OCI-LY3 (cell line): ENCODE data around the gene ITGB1BP1.

Experiments
- H2AFZ ChIP-seq: fragments of 200-600, 300-600 bp; shearing (Covaris generic); 2 replicates; pipeline ENCODE4 v1.6.0; 2014; ENCODE audit warnings: antibody characterized with exemption, low read depth, low read length
- H3K27ac ChIP-seq: fragments of 200-600, 300-600 bp; sonication (generic); 2 replicates; pipeline ENCODE4 v1.5.1; 2014; ENCODE audit warnings: mild to moderate bottlenecking, low read length, moderate library complexity, mixed read lengths
- H3K27me3 ChIP-seq: fragments of 200-600, 300-600 bp; sonication (generic); 2 replicates; pipeline ENCODE4 v1.6.1; 2014; ENCODE audit warnings: low read depth, low read length, mixed read lengths
- H3K36me3 ChIP-seq: fragments of 200-600, 300-600 bp; sonication (generic); replicated peaks from 2 replicates; pipeline ENCODE3; 2014; ENCODE audit warnings: low read depth, low read length, mixed read lengths
- H3K4me1 ChIP-seq: fragments of 300-600, 200-600 bp; sonication (generic); 2 replicates; pipeline ENCODE4 v1.6.1; 2014; ENCODE audit warnings: low read length, mixed read lengths
- H3K4me2 ChIP-seq: fragments of 200-600, 300-600 bp; sonication (generic); 2 replicates; pipeline ENCODE4 v1.6.1; 2014; ENCODE audit warnings: low read length, mixed read lengths
- H3K4me3 ChIP-seq: fragments of 300-600, 200-600 bp; sonication (generic); 2 replicates; pipeline ENCODE4 v1.5.1; 2014; ENCODE audit warnings: antibody characterized with exemption, mild to moderate bottlenecking, low read length, moderate library complexity
- H3K79me2 ChIP-seq: fragments of 300-600, 200-600 bp; shearing (Covaris generic); 2 replicates; pipeline ENCODE4 v1.6.1; 2014; ENCODE audit warnings: mild to moderate bottlenecking, low read length, mixed read lengths
- H3K9ac ChIP-seq: fragments of 300-600, 200-600 bp; shearing (Covaris generic); 2 replicates; pipeline ENCODE4 v1.6.0; 2014; ENCODE audit warnings: mild to moderate bottlenecking, low read length, moderate library complexity
- H3K9me3 ChIP-seq: fragments of 200-600, 300-600 bp; shearing (Covaris generic); 2 replicates; pipeline ENCODE4 v1.6.1; 2014; ENCODE audit warnings: low read length, mixed read lengths; ENCODE audit not compliant: insufficient read depth
- H4K20me1 ChIP-seq: fragments of 200-600, 300-600 bp; sonication (generic); 2 replicates; pipeline ENCODE4 v1.6.1; 2016; ENCODE audit warnings: low read length, mixed read lengths; ENCODE audit not compliant: insufficient read depth
- EZH2phosphoT487 ChIP-seq: fragments of 200-600 bp; shearing (Covaris generic); IDR thresholded peaks from 2 replicates; pipeline ENCODE4 v1.6.1; 2018; ENCODE audit warnings: antibody characterized with exemption, mixed run types, low read depth
- TF ChIP-seq, protein P1 (sequence below): fragments of 200-600, 300-600 bp; sonication (generic); IDR thresholded peaks from 2 replicates; pipeline ENCODE4 v1.5.1; 2014; ENCODE audit warnings: antibody characterized with exemption, low read length, low read depth

The ITGB1BP1 gene

DNA sequence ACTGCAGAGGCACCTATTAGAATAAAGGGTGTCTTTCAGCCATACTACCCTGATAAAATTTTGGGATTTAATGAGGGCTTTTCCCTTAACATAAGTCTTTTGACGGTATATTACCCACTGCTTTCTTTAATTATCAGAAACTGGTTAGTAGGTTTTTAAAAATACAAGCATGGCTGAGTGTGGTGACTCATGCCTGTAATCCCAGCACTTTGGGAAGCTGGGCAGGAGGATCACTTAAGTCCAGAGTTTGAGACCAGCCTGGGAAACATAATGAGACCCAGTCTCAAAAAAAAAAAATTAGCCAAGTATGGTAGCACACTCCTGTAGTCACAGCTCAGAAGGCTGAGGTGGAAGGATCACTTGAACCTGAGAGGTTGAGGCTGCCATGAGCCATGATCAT, 16.2 kb upstream of the ITGB1BP1 start:
- Histone ChIP-seq H3K27me3 (no peaks in the 10 kb centered on the region), H3K4me2 (no peak overlapping the region), H3K4me3 (no peak overlapping the region), H3K9ac (no peak overlapping the region), H3K36me3 (peaks cover 47% of the 10 kb centered on the region), H3K4me1 (no peaks in the 10 kb centered on the region), H4K20me1 (no peaks in the 10 kb centered on the region), H3K27ac (no peak overlapping the region), H2AFZ (no peak overlapping the region), H3K9me3 (no peaks in the 10 kb centered on the region), H3K79me2 (no peaks in the 10 kb centered on the region)
- TF ChIP-seq, protein P1, sequence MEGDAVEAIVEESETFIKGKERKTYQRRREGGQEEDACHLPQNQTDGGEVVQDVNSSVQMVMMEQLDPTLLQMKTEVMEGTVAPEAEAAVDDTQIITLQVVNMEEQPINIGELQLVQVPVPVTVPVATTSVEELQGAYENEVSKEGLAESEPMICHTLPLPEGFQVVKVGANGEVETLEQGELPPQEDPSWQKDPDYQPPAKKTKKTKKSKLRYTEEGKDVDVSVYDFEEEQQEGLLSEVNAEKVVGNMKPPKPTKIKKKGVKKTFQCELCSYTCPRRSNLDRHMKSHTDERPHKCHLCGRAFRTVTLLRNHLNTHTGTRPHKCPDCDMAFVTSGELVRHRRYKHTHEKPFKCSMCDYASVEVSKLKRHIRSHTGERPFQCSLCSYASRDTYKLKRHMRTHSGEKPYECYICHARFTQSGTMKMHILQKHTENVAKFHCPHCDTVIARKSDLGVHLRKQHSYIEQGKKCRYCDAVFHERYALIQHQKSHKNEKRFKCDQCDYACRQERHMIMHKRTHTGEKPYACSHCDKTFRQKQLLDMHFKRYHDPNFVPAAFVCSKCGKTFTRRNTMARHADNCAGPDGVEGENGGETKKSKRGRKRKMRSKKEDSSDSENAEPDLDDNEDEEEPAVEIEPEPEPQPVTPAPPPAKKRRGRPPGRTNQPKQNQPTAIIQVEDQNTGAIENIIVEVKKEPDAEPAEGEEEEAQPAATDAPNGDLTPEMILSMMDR, result no peak
- no peak for TF ChIP-seq EZH2phosphoT487

DNA sequence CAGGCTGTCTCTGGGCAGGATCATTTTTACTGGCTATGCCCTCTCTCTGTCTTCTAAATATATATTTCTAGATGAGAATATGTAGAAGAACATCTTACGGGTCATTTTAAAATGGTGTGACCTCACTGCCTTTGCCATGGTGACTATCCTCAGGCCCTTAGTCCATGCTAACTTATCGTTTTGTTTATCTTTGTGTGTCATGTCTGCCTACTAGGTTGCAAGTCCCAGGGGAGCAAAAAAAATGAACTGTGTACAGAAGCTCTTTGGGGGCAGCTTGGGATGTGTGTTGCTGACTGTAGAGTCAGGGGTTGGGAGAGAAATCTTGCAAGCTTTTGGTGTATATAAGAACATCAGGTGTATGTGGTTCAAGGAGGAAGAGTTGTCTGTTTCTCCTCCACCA, 11.2 kb upstream of the ITGB1BP1 start:
- H3K9ac ChIP-seq, result no peak overlapping the region
- H3K27me3 ChIP-seq, result no peaks in the 10 kb centered on the region
- no peak overlapping the region for H3K27ac ChIP-seq
- H2AFZ ChIP-seq, result no peak overlapping the region
- no peak overlapping the region for H3K4me2 ChIP-seq
- no peak for TF ChIP-seq EZH2phosphoT487
- TF ChIP-seq, protein P1, result no peak
- no peak overlapping the region for H3K4me3 ChIP-seq
- no peaks in the 10 kb centered on the region for H4K20me1 ChIP-seq
- no peaks in the 10 kb centered on the region for H3K79me2 ChIP-seq
- peaks cover 48% of the 10 kb centered on the region for H3K36me3 ChIP-seq
- H3K9me3 ChIP-seq, result no peaks in the 10 kb centered on the region
- H3K4me1 ChIP-seq, result no peaks in the 10 kb centered on the region

DNA sequence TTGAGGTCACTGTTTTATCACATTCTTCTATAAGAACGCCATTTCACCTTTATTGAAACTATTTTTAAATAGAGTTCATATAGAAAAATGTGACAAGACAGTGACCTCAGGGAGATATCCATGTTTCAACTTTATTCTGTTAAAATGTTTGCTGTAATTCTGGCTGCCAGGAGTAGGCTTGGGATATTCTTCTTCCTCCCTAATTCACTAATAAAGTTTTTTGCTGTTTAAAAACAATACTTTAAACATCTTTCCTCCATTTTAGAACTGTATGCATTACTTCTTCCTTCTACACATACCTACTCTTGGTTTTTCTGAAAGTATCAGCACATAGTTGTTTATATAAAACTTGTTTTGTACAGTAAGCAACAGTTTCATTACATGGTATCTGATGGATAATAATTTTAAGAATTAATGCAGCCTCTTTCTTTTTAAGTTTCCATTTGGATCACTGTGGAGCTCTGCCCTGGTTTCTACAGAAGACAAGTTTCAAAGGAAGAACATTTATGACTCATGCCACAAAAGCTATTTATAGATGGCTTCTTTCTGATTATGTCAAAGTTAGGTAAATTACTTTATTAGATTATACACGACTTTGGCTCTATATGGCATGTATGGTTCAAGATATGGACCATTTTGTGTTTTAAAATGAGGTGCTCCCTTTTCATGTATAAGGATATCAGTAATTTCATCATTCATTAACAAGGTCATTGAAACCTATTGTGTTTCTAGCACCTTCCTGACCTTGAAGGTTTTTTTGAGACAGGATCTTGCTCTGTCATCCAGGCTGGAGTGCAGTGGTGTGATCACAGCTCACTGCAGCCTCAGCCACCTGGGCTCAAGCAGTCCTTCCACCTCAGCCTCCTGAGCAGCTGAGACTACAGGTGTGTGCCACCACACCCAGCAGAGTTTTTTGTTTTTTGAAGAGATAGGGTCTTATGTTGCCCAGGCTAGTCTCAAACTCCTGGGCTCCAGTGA, 7.3 kb upstream of the ITGB1BP1 start:
- Histone ChIP-seq H3K27me3 (no peaks in the 10 kb centered on the region), H3K9me3 (no peaks in the 10 kb centered on the region), H3K4me2 (no peak overlapping the region), H3K4me1 (no peaks in the 10 kb centered on the region), H4K20me1 (no peaks in the 10 kb centered on the region), H3K36me3 (peaks cover 48% of the 10 kb centered on the region), H3K4me3 (no peak overlapping the region), H3K27ac (no peak overlapping the region), H2AFZ (no peak overlapping the region), H3K79me2 (peaks cover 20% of the 10 kb centered on the region), H3K9ac (no peak overlapping the region)
- TF ChIP-seq, protein P1, result no peak

DNA sequence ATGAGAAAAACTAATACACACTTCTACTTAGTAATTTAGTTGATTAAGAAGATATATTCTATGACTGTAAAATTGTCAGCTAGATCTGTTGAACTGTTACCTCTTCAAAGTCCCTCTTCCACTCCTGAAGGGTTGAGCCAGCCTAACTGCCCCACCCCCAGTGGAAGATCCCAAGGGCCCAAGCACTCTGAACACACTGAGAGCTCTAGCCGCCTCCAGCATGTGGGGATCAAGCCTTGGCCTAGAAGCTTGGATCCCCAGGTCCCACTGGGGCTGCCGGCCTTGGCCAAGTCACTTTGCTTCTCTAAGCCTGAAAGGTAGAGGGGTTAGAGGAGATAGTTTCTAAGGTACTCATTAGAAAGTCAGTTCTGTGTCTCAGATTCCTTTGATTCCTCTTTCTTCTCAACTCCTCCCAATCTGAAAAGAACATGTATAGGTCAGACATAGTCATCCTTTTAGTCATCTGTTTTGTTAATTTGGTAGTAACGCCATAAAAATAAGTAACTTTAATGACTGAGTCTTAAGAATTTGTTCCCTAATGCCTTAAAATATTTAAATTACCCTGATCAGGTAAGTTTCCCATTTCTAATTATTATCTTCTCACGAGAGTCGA, 5.7 kb upstream of the ITGB1BP1 start:
- Histone ChIP-seq H3K27ac (no peak overlapping the region), H3K79me2 (peaks cover 36% of the 10 kb centered on the region), H3K9me3 (no peaks in the 10 kb centered on the region), H3K27me3 (no peaks in the 10 kb centered on the region), H4K20me1 (no peaks in the 10 kb centered on the region), H3K36me3 (peaks cover 45% of the 10 kb centered on the region), H2AFZ (no peak overlapping the region), H3K9ac (no peak overlapping the region), H3K4me3 (no peak overlapping the region), H3K4me2 (no peak overlapping the region), H3K4me1 (peaks cover 13% of the 10 kb centered on the region)
- TF ChIP-seq EZH2phosphoT487, result no peak
- TF ChIP-seq, protein P1, result no peak
